HG02981 (cell line): ENCODE results near the gene ZNF143.

Experiments used
- ATAC-seq: cut with Tn5 transposase; IDR thresholded peaks from one replicate; pipeline ENCODE4 v1.9.1; 2021; ENCODE audit warnings: mild to moderate bottlenecking, moderate library complexity; ENCODE audit not compliant: unreplicated experiment

Gene ZNF143

GRCh38 chr11:9573775-9574621 lies 113.2 kb downstream of the ZNF143 start:
- ATAC-seq: peak; percentile 1

DNA sequence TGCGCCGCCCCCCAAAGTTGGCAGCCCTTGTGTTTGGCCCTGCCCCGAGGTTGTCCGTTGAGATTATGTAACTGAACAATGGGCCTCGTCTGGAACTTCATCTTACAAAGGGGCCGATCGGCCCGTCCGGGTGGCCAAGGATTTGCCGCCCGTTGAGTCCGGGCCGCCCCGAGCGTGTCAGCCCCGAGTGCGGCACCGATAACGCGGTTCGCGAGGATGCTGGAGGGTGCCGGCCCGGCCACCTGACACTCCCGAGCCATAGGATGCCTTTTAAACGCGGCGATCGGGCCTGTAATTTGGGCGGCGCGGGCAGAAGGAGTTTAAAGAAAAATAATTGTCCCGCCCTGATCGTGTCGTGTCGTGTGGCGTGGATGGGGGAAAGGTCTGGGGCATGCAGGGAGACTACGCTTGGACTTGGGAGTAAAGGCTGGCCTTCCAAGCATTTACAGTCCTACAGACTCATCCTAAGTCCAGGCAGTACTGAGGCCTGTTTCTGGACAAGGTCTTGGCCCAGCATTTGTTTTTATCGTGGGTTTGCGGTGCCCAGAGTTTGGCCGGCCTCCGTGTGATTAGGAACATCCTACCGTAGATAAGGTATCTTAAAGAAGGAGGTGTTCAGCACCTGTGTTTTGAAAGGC lies 113.9 kb downstream of the ZNF143 start:
- no peak for ATAC-seq

DNA sequence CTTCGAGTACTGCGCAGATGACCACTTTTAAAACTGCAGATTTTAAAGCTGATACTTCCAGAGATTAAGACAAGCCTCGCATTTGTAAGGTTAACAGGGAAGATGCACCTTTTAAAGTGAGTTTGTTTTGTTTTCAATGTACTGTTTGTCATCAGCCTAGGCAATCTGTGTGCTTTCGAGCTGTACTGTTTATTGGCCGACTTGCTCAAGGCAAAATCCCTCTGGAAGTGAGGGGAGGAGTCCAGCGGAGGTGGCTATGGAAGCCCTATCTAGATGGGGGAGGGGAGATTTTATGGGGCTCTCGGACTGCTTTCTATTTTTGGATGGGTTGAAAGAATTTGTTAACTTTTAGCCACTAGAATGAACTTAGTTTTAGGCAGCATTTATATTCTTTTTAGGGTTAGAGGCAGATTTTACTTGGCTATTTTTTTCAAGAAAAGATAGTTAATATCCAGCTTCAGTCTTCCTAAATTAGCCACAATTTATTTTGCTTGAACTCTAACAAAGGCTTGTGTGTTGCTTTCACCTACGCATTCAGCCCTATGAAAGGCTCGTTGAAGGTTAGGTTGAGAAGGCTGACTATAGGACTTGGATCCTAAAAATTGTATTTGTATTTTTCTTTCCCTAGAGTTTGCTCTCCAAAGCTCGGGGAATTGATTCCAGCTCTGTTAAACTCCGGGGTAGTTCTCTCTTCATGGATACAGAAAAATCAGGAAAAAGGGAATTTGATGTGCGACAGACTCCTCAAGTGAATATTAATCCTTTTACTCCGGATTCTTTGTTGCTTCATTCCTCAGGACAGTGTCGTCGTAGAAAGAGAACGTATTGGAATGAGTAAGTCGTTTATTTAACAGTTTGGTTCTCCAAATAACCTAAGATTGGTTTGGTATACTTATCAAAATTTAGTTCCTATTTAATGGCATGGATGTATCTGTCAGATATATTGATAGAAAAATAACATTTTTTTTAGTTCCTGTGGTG lies 114.7 kb downstream of the ZNF143 start:
- no peak for ATAC-seq

DNA sequence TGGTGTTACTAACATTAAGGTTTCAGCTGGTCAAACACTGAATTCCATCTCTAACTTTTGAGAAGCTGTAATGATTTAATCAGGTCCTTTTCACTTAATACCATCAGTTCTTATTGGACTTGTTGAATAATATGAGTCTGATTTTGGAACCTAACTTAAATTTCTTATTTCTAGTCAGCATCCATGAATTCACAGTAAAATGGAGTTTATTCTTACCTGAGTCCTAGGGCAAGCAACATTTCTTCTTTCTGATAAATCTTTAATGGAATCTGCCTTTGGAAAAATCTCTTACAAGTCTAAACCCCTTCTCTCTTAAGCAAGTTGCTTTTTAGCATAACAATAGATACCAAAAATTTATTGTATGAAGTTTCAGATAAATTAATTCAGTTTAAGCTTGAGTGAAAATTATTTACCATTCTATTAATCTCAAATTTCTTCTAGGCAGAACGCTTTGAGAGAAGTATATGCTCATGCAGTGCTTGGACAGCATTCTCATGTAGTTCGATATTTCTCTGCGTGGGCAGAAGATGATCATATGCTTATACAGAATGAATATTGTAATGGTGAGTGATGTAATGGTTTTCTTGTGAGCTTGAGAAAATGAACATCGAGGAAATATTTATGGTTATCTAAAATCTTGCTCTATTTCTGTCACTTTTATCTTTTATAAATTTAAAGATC lies 116.0 kb downstream of the ZNF143 start:
- ATAC-seq: no peak

GRCh38 chr11:9577556-9577955 lies 116.7 kb downstream of the ZNF143 start:
- no peak for ATAC-seq
